ENCODE measurements around the gene ZDHHC14. TPM values are rescaled to one million over a fixed set of nuclear protein-coding genes. Genes with fewer than 3 reads are reported as not detected.
A peak's percentile ranks its signal among the peaks of the same experiment; 100 is the strongest.
"Not testable (repeated sequence)": the region's sequence is repeated elsewhere in the genome, so short reads cannot be mapped to it uniquely, and the experiment has no call there.

ZDHHC14 gene
- total RNA-seq, 2 donors from 2014 or later: 10.2 to 10.6 TPM

GRCh38 chr6:157587127-157587926 is 206.3 kb downstream of the ZDHHC14 start:
- 52 to 55% methylated on average over 4 of the region's 4 CpGs for WGBS, 2 donors
- Histone ChIP-seq H3K36me3 (replicated peaks in 1 of 2; ENCODE audit: insufficient read depth in 1 of 2, low read depth in 2 of 2) (no peaks in the 10 kb centered on the region), H3K9me3 (no peaks in the 10 kb centered on the region), H3K27ac (no peak overlapping the region), H3K4me3 (no peak overlapping the region), H3K4me1 (peaks cover 19% of the 10 kb centered on the region), H3K27me3 (no peaks in the 10 kb centered on the region)
- intact Hi-C loops (cut with DNase I): no loop called here
- DNase-seq (no peak), ATAC-seq (no peak)
- no peak for TF ChIP-seq CTCF (IDR thresholded peaks at IDR 0.05)
- no peak for TF ChIP-seq POLR2A (IDR thresholded peaks at IDR 0.05)

- H3K36me3 ChIP-seq (replicated peaks in 1 of 2; ENCODE audit: insufficient read depth in 1 of 2, low read depth in 2 of 2); ATAC-seq; DNase-seq; H3K4me3 ChIP-seq; H3K9me3 ChIP-seq; H3K27me3 ChIP-seq; H3K27ac ChIP-seq; intact Hi-C loops (cut with DNase I): not testable (repeated sequence)
- H3K4me1 ChIP-seq: peaks cover 19% of the 10 kb centered on the region
- WGBS, 2 donors: 94 to 97% methylated on average over 4 of the region's 4 CpGs
These were observed 209.7 kb downstream of the ZDHHC14 start for GRCh38 chr6:157590654-157591053.

GRCh38 chr6:157592541-157592940 is 211.6 kb downstream of the ZDHHC14 start:
- intact Hi-C loops (cut with DNase I): no loop called here
- Histone ChIP-seq H3K9me3 (peaks cover 0 to 2% (median 0%) of the 10 kb centered on the region in 3 donors), H3K36me3 (replicated peaks in 1 of 2; ENCODE audit: insufficient read depth in 1 of 2, low read depth in 2 of 2) (no peaks in the 10 kb centered on the region), H3K27ac (no peak overlapping the region), H3K27me3 (no peaks in the 10 kb centered on the region), H3K4me1 (peaks cover 14% of the 10 kb centered on the region), H3K4me3 (no peak overlapping the region)
- WGBS, 2 donors: 94 to 98% methylated on average over 8 to 10 of the region's 16 CpGs
- DNase-seq (peak in 1 of 4 donors; percentile 64), ATAC-seq (no peak)
- TF ChIP-seq CTCF (IDR thresholded peaks at IDR 0.05) (no peak), POLR2A (IDR thresholded peaks at IDR 0.05) (no peak)

- Histone ChIP-seq H3K4me3 (no peak overlapping the region), H3K9me3 (peaks cover 0 to 2% (median 0%) of the 10 kb centered on the region in 3 donors), H3K27ac (no peak overlapping the region), H3K27me3 (no peaks in the 10 kb centered on the region), H3K4me1 (peaks cover 16% of the 10 kb centered on the region), H3K36me3 (replicated peaks in 1 of 2; ENCODE audit: insufficient read depth in 1 of 2, low read depth in 2 of 2) (no peaks in the 10 kb centered on the region)
- intact Hi-C loops (cut with DNase I): no loop called here
- WGBS, 2 donors: 94 to 95% methylated on average over 20 to 21 of the region's 21 CpGs
- DNase-seq (no peak), ATAC-seq (no peak)
- no peak for TF ChIP-seq CTCF (IDR thresholded peaks at IDR 0.05)
- no peak for TF ChIP-seq POLR2A (IDR thresholded peaks at IDR 0.05)
These were observed 212.0 kb downstream of the ZDHHC14 start for GRCh38 chr6:157592980-157593379.

GRCh38 chr6:157593596-157593995 is 212.6 kb downstream of the ZDHHC14 start:
- Histone ChIP-seq H3K36me3 (replicated peaks in 1 of 2; ENCODE audit: insufficient read depth in 1 of 2, low read depth in 2 of 2) (no peaks in the 10 kb centered on the region), H3K27ac (no peak overlapping the region), H3K4me3 (no peak overlapping the region), H3K4me1 (peaks cover 20% of the 10 kb centered on the region), H3K9me3 (peaks cover 0 to 2% (median 0%) of the 10 kb centered on the region in 3 donors), H3K27me3 (no peaks in the 10 kb centered on the region)
- intact Hi-C loops (cut with DNase I): no loop called here
- TF ChIP-seq CTCF (IDR thresholded peaks at IDR 0.05): no peak
- no peak for TF ChIP-seq POLR2A (IDR thresholded peaks at IDR 0.05)
- no peak for ATAC-seq
- DNase-seq: no peak
- WGBS, 2 donors: 84 to 86% methylated on average over 6 to 8 of the region's 8 CpGs

Measured in body of pancreas (tissue), 4 donors.